Fibroblast of pulmonary artery (primary cell): ENCODE data around the gene ADAM10.

ENCODE experiments used
- DNase-seq: peaks from one replicate; pipeline ENCODE4 v3.0.0-alpha.2; 2010; ENCODE audit warnings: low read depth
- H3K4me3 ChIP-seq: replicated peaks from 2 replicates; pipeline ENCODE4 v1.5.1; 2011; ENCODE audit warnings: low read depth, mild to moderate bottlenecking, control low read depth, low read length, moderate library complexity
- CTCF ChIP-seq: IDR thresholded peaks from 2 replicates; pipeline ENCODE4 v1.5.1; 2011; ENCODE audit warnings: mild to moderate bottlenecking, control low read depth, low read length, inconsistent platforms; ENCODE audit errors: missing control alignments

ADAM10 gene

GRCh38 chr15:58748040-58748851 is 1.3 kb downstream of the ADAM10 start:
- no peak for TF ChIP-seq CTCF

GRCh38 chr15:58746174-58746573 is 3.3 kb downstream of the ADAM10 start:
- TF ChIP-seq CTCF, result no peak
- no peak for DNase-seq
- peak overlapping the region; percentile 90 for H3K4me3 ChIP-seq

More at GRCh38 chr15:58748040-58748851, 1.3 kb downstream of the ADAM10 start:
- no peak for DNase-seq
- peak overlapping the region; percentile 90 for H3K4me3 ChIP-seq

GRCh38 chr15:58742819-58743502 is 6.5 kb downstream of the ADAM10 start:
- no peak for TF ChIP-seq CTCF
- no peak overlapping the region for H3K4me3 ChIP-seq
- no peak for DNase-seq

GRCh38 chr15:58742022-58742813 is 7.3 kb downstream of the ADAM10 start:
- no peak overlapping the region for H3K4me3 ChIP-seq
- TF ChIP-seq CTCF, result no peak
- DNase-seq, result peak; percentile 84

- no peak for DNase-seq
- no peak overlapping the region for H3K4me3 ChIP-seq
- TF ChIP-seq CTCF, result no peak
Measured at GRCh38 chr15:58741032-58741431, 8.5 kb downstream of the ADAM10 start.

GRCh38 chr15:58740436-58740835 is 9.1 kb downstream of the ADAM10 start:
- H3K4me3 ChIP-seq, result no peak overlapping the region
- TF ChIP-seq CTCF, result no peak
- DNase-seq, result no peak
